Measurements from ENCODE around the gene MRPS15. TPM values are rescaled to one million over a fixed set of nuclear protein-coding genes. Genes with fewer than 3 reads are reported as not detected.

MRPS15 gene
- total RNA-seq, 1 experiment from 2014 or later, result 101 TPM

DNA sequence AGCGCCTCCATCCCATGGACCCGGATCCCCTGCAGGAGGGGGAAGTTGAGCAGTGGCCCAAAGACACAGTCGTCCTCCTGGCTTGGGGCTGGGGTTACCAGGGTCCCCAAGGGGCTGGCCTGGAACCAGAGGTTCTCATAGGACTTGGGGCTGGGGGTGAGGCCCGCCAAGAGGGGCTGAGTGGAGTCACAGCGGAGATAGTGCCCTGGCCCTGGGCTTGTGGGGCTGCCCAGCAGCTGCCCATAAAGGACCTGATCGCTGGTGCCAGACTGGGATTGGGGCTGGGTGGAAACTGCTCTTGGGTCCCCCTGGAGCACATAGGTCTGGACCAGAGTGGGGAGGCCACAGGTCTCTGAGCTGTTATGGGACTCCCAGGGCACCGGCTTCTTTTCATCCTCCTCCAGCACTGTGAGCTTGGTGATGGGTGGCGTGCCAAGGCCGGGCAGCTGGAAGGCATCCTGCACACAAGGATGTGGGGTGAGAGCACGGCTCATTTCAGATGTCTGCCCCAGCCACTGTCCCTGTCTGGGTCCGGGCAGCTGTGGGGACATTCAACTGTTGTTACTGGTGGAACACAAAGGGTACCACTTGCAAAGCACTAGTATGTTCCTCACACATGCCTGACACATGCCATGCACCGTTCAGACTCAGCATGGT lies 2.3 kb upstream of the MRPS15 start:
- ChIA-PET POLR2A (no interaction called here), CTCF (interaction anchor here (0.6 kb wide), 3 partner anchors 333 to 459 kb away, joined by 3 to 4 read pairs (median 3); no protein-coding TSS in a partner anchor)
- Mint-ChIP-seq H3K4me1 (ENCODE audit: insufficient read depth, unreplicated experiment) (peaks cover 9% of the 10 kb centered on the region), H3K36me3 (ENCODE audit: insufficient read depth, unreplicated experiment) (peaks cover under 1% of the 10 kb centered on the region), H3K27me3 (ENCODE audit: insufficient read depth, unreplicated experiment) (no peaks in the 10 kb centered on the region), H3K9me3 (ENCODE audit: unreplicated experiment) (no peaks in the 10 kb centered on the region), H3K27ac (ENCODE audit: low read depth, unreplicated experiment) (peak overlapping the region; percentile 97), H3K4me3 (ENCODE audit: unreplicated experiment) (no peak overlapping the region)
- BruUV-seq (replicated peaks), result no TSS peak
- no peak for TF ChIP-seq CTCF (IDR thresholded peaks at IDR 0.05; ENCODE audit: unreplicated experiment)
- intact Hi-C loops (cut with micrococcal nuclease), result no loop called here
- no peak for DNase-seq (ENCODE audit: unreplicated experiment)

GRCh38 chr1:36465731-36466369 lies 1.7 kb upstream of the MRPS15 start:
- Mint-ChIP-seq H3K27ac (ENCODE audit: low read depth, unreplicated experiment) (peak overlapping the region; percentile 97), H3K9me3 (ENCODE audit: unreplicated experiment) (no peaks in the 10 kb centered on the region), H3K4me3 (ENCODE audit: unreplicated experiment) (no peak overlapping the region), H3K4me1 (ENCODE audit: insufficient read depth, unreplicated experiment) (peaks cover 9% of the 10 kb centered on the region), H3K36me3 (ENCODE audit: insufficient read depth, unreplicated experiment) (peaks cover 7% of the 10 kb centered on the region), H3K27me3 (ENCODE audit: insufficient read depth, unreplicated experiment) (no peaks in the 10 kb centered on the region)
- ChIA-PET POLR2A (interaction anchor here (0.5 to 2.1 kb wide), 3 partner anchors 9 to 77 kb away, joined by 3 to 7 read pairs (median 4); no protein-coding TSS in a partner anchor), CTCF (interaction anchor here (0.6 to 0.7 kb wide), 4 partner anchors 332 to 1049 kb away, joined by 3 to 4 read pairs (median 4); no protein-coding TSS in a partner anchor)
- DNase-seq (ENCODE audit: unreplicated experiment), result no peak
- intact Hi-C loops (cut with micrococcal nuclease), result no loop called here
- no TSS peak for BruUV-seq (replicated peaks)
- TF ChIP-seq CTCF (IDR thresholded peaks at IDR 0.05; ENCODE audit: unreplicated experiment), result no peak

GRCh38 chr1:36464605-36465393 lies 615 bp upstream of the MRPS15 start:
- H3K4me3 Mint-ChIP-seq (ENCODE audit: unreplicated experiment), result peak overlapping the region; percentile 99
- intact Hi-C loops (cut with micrococcal nuclease), result no loop called here
- CTCF ChIA-PET, result interaction anchor here (0.7 to 1.5 kb wide), 3 partner anchors 10 to 1050 kb away, joined by 4 read pairs; no protein-coding TSS in a partner anchor
- DNase-seq (ENCODE audit: unreplicated experiment), result no peak
- no peaks in the 10 kb centered on the region for H3K9me3 Mint-ChIP-seq (ENCODE audit: unreplicated experiment)
- no peaks in the 10 kb centered on the region for H3K27me3 Mint-ChIP-seq (ENCODE audit: insufficient read depth, unreplicated experiment)
- POLR2A ChIA-PET, result interaction anchor here (0.5 to 2.4 kb wide), 20 partner anchors 9 to 1599 kb away, joined by 3 to 47 read pairs (median 4); partner anchors contain the start of genes OSCP1, TRAPPC3 and UTP11
- no peak for TF ChIP-seq CTCF (IDR thresholded peaks at IDR 0.05; ENCODE audit: unreplicated experiment)
- H3K36me3 Mint-ChIP-seq (ENCODE audit: insufficient read depth, unreplicated experiment), result peaks cover 14% of the 10 kb centered on the region
- peak overlapping the region; percentile 97 for H3K27ac Mint-ChIP-seq (ENCODE audit: low read depth, unreplicated experiment)
- TSS peak; percentile 96 for BruUV-seq (replicated peaks)
- H3K4me1 Mint-ChIP-seq (ENCODE audit: insufficient read depth, unreplicated experiment), result peaks cover 9% of the 10 kb centered on the region

DNA sequence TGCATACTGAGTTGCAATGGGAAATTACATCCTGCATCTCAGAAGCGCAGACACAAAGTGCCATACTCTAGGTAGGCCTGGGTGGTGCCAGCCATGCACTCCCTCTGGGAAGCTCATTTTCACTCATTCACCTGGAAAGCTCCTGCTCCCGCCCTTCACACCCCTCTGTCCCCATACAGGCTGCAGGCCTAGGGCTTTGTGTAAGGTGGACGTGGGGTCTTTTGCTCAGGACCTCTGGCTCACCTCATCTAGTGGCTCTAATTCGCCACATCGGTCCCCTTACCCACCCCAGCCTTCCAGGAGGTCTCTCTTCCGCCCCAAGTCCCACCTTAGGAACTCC lies 751 bp downstream of the MRPS15 start:
- H3K27me3 Mint-ChIP-seq (ENCODE audit: insufficient read depth, unreplicated experiment), result no peaks in the 10 kb centered on the region
- H3K27ac Mint-ChIP-seq (ENCODE audit: low read depth, unreplicated experiment), result peak overlapping the region; percentile 97
- DNase-seq (ENCODE audit: unreplicated experiment), result no peak
- POLR2A ChIA-PET, result interaction anchor here (0.6 to 2.4 kb wide), 12 partner anchors 8 to 1575 kb away, joined by 3 to 47 read pairs (median 4); partner anchors contain the start of genes OSCP1, TRAPPC3 and UTP11
- TF ChIP-seq CTCF (IDR thresholded peaks at IDR 0.05; ENCODE audit: unreplicated experiment), result no peak
- H3K4me1 Mint-ChIP-seq (ENCODE audit: insufficient read depth, unreplicated experiment), result peaks cover 15% of the 10 kb centered on the region
- BruUV-seq (replicated peaks), result no TSS peak
- H3K4me3 Mint-ChIP-seq (ENCODE audit: unreplicated experiment), result peak overlapping the region; percentile 99
- intact Hi-C loops (cut with micrococcal nuclease), result no loop called here
- H3K9me3 Mint-ChIP-seq (ENCODE audit: unreplicated experiment), result no peaks in the 10 kb centered on the region
- H3K36me3 Mint-ChIP-seq (ENCODE audit: insufficient read depth, unreplicated experiment), result peaks cover 15% of the 10 kb centered on the region
- CTCF ChIA-PET, result interaction anchor here (0.5 to 1.5 kb wide), 2 partner anchors 53 to 995 kb away, joined by 3 to 4 read pairs; no protein-coding TSS in a partner anchor

Measured in MCF 10A (cell line).